B cell (primary cell): ENCODE results near the gene ZNF91. TPM values are rescaled to one million over a fixed set of nuclear protein-coding genes. Genes with fewer than 3 reads are reported as not detected.

ENCODE experiments used
- ATAC-seq: fragments of 200-7000 bp; cut with Tn5 transposase; one replicate; pipeline ENCODE4 v1.10.0; 2021; ENCODE audit warnings: low read depth, mild to moderate bottlenecking, moderate number of reproducible peaks, moderate library complexity
- CTCF ChIA-PET: fragments of 350-600 bp; sonication (Branson Sonifier 250); formaldehyde crosslinking; loops from one replicate; lab custom pipeline; 2021; ENCODE audit warnings: antibody characterized with exemption, inconsistent platforms; lab: Charles Lee
- POLR2A ChIA-PET: fragments of 350-600 bp; sonication (Branson Sonifier 250); formaldehyde crosslinking; loops from one replicate; lab custom pipeline; 2021; ENCODE audit warnings: antibody characterized with exemption; lab: Charles Lee
- DNase-seq: peaks from one replicate; pipeline ENCODE4 v3.0.0; 2013
- H2AFZ ChIP-seq: 2 replicates; pipeline ENCODE4 v1.6.1; 2012; ENCODE audit warnings: mild to moderate bottlenecking, low read depth, low read length; ENCODE audit not compliant: insufficient read depth, poor library complexity, severe bottlenecking
- H3K27ac ChIP-seq, 2 donors: 1 replicate in 1 of 2; 2 replicates in 1 of 2; pipeline ENCODE4 v1.5.1; 2012 to 2013; ENCODE audit warnings: low read length in 2 of 2, mild to moderate bottlenecking in 2 of 2, moderate library complexity in 1 of 2
- H3K27me3 ChIP-seq, 4 experiments: fragments of 200-600 bp in 1 of 4; sonication (generic) in 1 of 4; replicated peaks in 1 of 4; 1 replicate in 2 of 4; 2 replicates in 2 of 4; pipeline versions ENCODE4 v1.6.1 to v1.7.0; 2013 to 2016; ENCODE audit warnings: low read length in 3 of 4, mild to moderate bottlenecking in 2 of 4, mixed read lengths in 1 of 4, moderate library complexity in 1 of 4; ENCODE audit not compliant: insufficient read depth in 4 of 4, control insufficient read depth in 3 of 4; ENCODE audit errors: control extremely low read depth in 1 of 4
- H3K36me3 ChIP-seq, 2 experiments: replicated peaks in 1 of 2; 1 replicate in 1 of 2; 2 replicates in 1 of 2; pipeline versions ENCODE4 v1.6.1 to v1.7.1; 2013; ENCODE audit warnings: low read length in 1 of 2; ENCODE audit not compliant: insufficient read depth in 2 of 2, control insufficient read depth in 1 of 2; ENCODE audit errors: control extremely low read depth in 1 of 2, extremely low read depth in 1 of 2
- H3K4me1 ChIP-seq, 2 donors: fragments of 200-600 bp in 1 of 2; sonication (generic) in 1 of 2; 1 replicate in 1 of 2; 2 replicates in 1 of 2; pipeline versions ENCODE4 v1.5.1 to v1.6.1; 2013 to 2017; ENCODE audit warnings: low read length in 2 of 2; ENCODE audit not compliant: control insufficient read depth in 2 of 2, insufficient read depth in 2 of 2
- H3K4me2 ChIP-seq: replicated peaks from 2 replicates; pipeline ENCODE3; 2012; ENCODE audit warnings: mild to moderate bottlenecking, low read depth, low read length; ENCODE audit not compliant: poor library complexity, severe bottlenecking
- H3K4me3 ChIP-seq, 5 experiments: fragments of 200-600 bp in 1 of 5; sonication (generic) in 1 of 5; 1 replicate in 3 of 5; 2 replicates in 2 of 5; pipeline versions ENCODE4 v1.5.1 to v1.7.0; 2011 to 2016; ENCODE audit warnings: low read length in 4 of 5, mild to moderate bottlenecking in 4 of 5, low read depth in 2 of 5, control low read depth in 1 of 5, moderate library complexity in 1 of 5; ENCODE audit not compliant: insufficient read depth in 1 of 5; ENCODE audit errors: control extremely low read depth in 1 of 5, extremely low read depth in 1 of 5
- H3K79me2 ChIP-seq: fragments of 200-600 bp; sonication (generic); one replicate; pipeline ENCODE4 v1.6.0; 2016; ENCODE audit warnings: low read length; ENCODE audit not compliant: control insufficient read depth, insufficient read depth
- H3K9ac ChIP-seq: fragments of 200-600 bp; sonication (generic); 2 replicates; pipeline ENCODE4 v1.6.1; 2017; ENCODE audit warnings: mild to moderate bottlenecking, low read length, moderate library complexity
- H3K9me3 ChIP-seq, 3 donors: one replicate each; pipeline versions ENCODE4 v1.6.1 to v1.7.1; 2013; ENCODE audit warnings: low read length in 2 of 3; ENCODE audit not compliant: control insufficient read depth in 2 of 3, insufficient read depth in 1 of 3; ENCODE audit errors: control extremely low read depth in 1 of 3
- H4K20me1 ChIP-seq: 2 replicates; pipeline ENCODE4 v1.6.0; 2012; ENCODE audit warnings: mild to moderate bottlenecking, low read length; ENCODE audit not compliant: insufficient read depth, control insufficient read depth, poor library complexity, severe bottlenecking
- H3K27ac Mint-ChIP-seq: one replicate; pipeline ENCODE4 v1.8.0; 2021; ENCODE audit warnings: mixed read lengths
- H3K27me3 Mint-ChIP-seq: one replicate; pipeline ENCODE4 v1.8.0; 2021; ENCODE audit warnings: mixed read lengths
- H3K4me1 Mint-ChIP-seq: one replicate; pipeline ENCODE4 v1.8.0; 2021; ENCODE audit warnings: mixed read lengths
- H3K4me3 Mint-ChIP-seq: one replicate; pipeline ENCODE4 v1.8.0; 2021; ENCODE audit warnings: mixed read lengths
- H3K9me3 Mint-ChIP-seq: one replicate; pipeline ENCODE4 v1.8.0; 2022; ENCODE audit warnings: mixed read lengths; ENCODE audit not compliant: insufficient read depth
- CTCF ChIP-seq: fragments of 200-600 bp; IDR thresholded peaks from one replicate; pipeline ENCODE4 v1.8.0; 2022; ENCODE audit warnings: antibody characterized with exemption, mild to moderate bottlenecking
- EZH2 ChIP-seq: IDR thresholded peaks from 2 replicates; pipeline ENCODE4 v1.6.1; 2012; ENCODE audit warnings: borderline replicate concordance, low read depth, mild to moderate bottlenecking, moderate library complexity, low read length; ENCODE audit not compliant: insufficient read depth, poor library complexity, severe bottlenecking
- WGBS: methylation state at CpG from one replicate; pipeline ENCODE4 v1.1.5; 2013; ENCODE audit warnings: missing lambda C conversion rate; ENCODE audit not compliant: insufficient coverage; 5-methylcytosine and 5-hydroxymethylcytosine counted together
- intact Hi-C: fragments of 100-400 bp; cut with micrococcal nuclease; formaldehyde crosslinking; loops from one replicate; pipeline ENCODE4 v1.10.0; 2022
- polyA plus RNA-seq: library from polyadenylated mRNA; depleted of rRNA; stranded (reverse); fragments of >200 nt; gene quantifications from 2 replicates; pipeline ENCODE4 v1.2.3, GENCODE V29; 2012
- total RNA-seq, 2 donors: library from RNA; stranded (reverse); fragments of 120-200 nt in 1 of 2; gene quantifications; 1 replicate in 1 of 2; 2 replicates in 1 of 2; pipeline versions ENCODE4 v1.2.3 to v1.2.4, GENCODE V29; 2013 to 2022

Gene ZNF91
- total and polyA plus RNA-seq, 2 donors (not counting 1 experiment from before 2014, with no cell fraction given) = 17.9 to 79.6 TPM

- no peaks in the 10 kb centered on the region for H3K27me3 Mint-ChIP-seq
- CTCF ChIA-PET = no interaction called here
- Histone ChIP-seq H3K9ac (no peak overlapping the region), H3K4me1 (no peaks in the 10 kb centered on the region), H3K36me3 (no peaks in the 10 kb centered on the region), H3K27ac (no peak overlapping the region), H3K4me2 (no peak overlapping the region), H3K27me3 (no peaks in the 10 kb centered on the region), H3K79me2 (no peaks in the 10 kb centered on the region), H3K4me3 (no peak overlapping the region), H3K9me3 (peaks cover 0 to 9% (median 2%) of the 10 kb centered on the region in 3 donors), H2AFZ (no peak overlapping the region), H4K20me1 (no peaks in the 10 kb centered on the region)
- no peak overlapping the region for H3K4me3 Mint-ChIP-seq
- H3K9me3 Mint-ChIP-seq = no peaks in the 10 kb centered on the region
- H3K4me1 Mint-ChIP-seq = no peaks in the 10 kb centered on the region
- no peak overlapping the region for H3K27ac Mint-ChIP-seq
- intact Hi-C loops = no loop called here
- ATAC-seq (no peak), DNase-seq (no peak)
- POLR2A ChIA-PET = no interaction called here
- WGBS = 100% methylated on average over 2 of the region's 2 CpGs
- TF ChIP-seq CTCF = no peak
- no peak for TF ChIP-seq EZH2
Measured at GRCh38 chr19:23407616-23408133, 12.4 kb upstream of the ZNF91 start.

DNA sequence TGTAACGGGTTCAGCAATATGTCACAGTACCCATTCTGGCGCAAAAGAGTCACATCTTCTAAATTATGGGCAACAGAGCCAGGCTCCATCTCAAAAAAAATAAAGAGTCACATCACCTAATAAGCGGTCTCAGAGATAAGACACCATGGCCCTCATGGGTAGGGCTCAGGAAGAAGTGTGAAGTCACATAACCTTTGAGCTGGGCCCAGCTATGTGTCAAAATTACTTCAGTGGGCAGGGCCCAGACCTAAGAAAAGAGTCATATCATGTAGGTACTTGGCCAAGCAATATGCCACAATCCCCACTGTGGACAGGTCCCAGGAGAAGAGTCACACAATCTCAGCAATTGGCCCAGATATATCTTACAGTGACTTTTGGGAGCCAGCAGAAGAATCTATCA, 11.4 kb upstream of the ZNF91 start:
- intact Hi-C loops = no loop called here
- POLR2A ChIA-PET = no interaction called here
- H3K27me3 ChIP-seq = no peaks in the 10 kb centered on the region
- no peaks in the 10 kb centered on the region for H4K20me1 ChIP-seq
- Mint-ChIP-seq H3K27me3 (no peaks in the 10 kb centered on the region), H3K9me3 (no peaks in the 10 kb centered on the region), H3K4me1 (no peaks in the 10 kb centered on the region), H3K27ac (no peak overlapping the region), H3K4me3 (no peak overlapping the region)
- H3K4me1 ChIP-seq = no peaks in the 10 kb centered on the region
- WGBS = 90% methylated on average over 3 of the region's 3 CpGs
- ATAC-seq = no peak
- no peak overlapping the region for H2AFZ ChIP-seq
- no peak for DNase-seq
- CTCF ChIA-PET = no interaction called here
- no peaks in the 10 kb centered on the region for H3K79me2 ChIP-seq
- H3K36me3 ChIP-seq = no peaks in the 10 kb centered on the region
- no peak overlapping the region for H3K27ac ChIP-seq
- H3K9me3 ChIP-seq = peaks cover 0 to 9% (median 2%) of the 10 kb centered on the region in 3 donors
- H3K4me3 ChIP-seq = no peak overlapping the region
- no peak overlapping the region for H3K4me2 ChIP-seq
- H3K9ac ChIP-seq = no peak overlapping the region
- TF ChIP-seq CTCF (no peak), EZH2 (no peak)
